ENCODE results near the gene SPAG7.

DNA sequence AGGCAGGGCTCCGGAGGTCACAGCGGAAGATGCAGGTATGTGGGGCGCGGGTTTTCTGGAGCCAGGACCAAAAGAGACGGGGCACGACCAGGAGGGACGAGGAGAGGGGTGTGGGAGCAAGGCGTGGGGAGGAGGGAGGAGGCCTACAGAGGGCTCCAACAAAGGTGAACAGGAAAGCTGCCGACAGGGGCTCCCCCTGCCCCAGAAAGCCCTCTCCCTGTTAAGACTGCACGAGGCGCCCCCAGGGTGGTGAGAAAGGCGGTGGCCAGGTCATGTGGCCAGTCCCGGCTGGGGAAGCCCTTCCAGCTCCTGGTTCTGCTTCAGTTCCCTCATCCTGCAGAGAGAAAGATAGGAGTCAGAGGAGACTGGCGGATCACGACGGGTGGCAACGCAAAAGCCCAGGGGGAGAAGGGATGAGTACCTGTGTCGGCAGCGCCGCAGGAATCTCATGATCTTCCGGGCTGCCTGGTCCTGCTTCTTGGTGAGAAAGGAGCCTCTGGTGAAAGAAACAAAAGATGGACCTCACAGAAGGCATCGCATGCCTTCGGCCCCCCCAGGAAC, 949 bp upstream of the SPAG7 start:
- no peak for TF ChIP-seq POLR2A (IDR thresholded peaks at IDR 0.05; ENCODE audit: low read depth, low read length)
- no peak for TF ChIP-seq POLR2AphosphoS5 (IDR thresholded peaks at IDR 0.05; ENCODE audit: low read depth, low read length)
- TF ChIP-seq TAF1 (IDR thresholded peaks at IDR 0.05; ENCODE audit: borderline replicate concordance, low read depth, low read length), result no peak

Measured in GM12892 (cell line).